ENCODE measurements around the gene UFD1.

- TF ChIP-seq CTCF (conservative IDR thresholded peaks at IDR 0.05 in 1 of 2, IDR thresholded peaks at IDR 0.05 in 1 of 2; ENCODE audit: extremely low read depth in 1 of 2, insufficient read depth in 1 of 2, low read depth in 1 of 2, low read length in 2 of 2) (peak in 1 of 2 donors; percentile 36), EZH2 (IDR thresholded peaks at IDR 0.05; ENCODE audit: borderline replicate concordance, low read length) (no peak)
Observed at GRCh38 chr22:19488884-19489843, 10.2 kb upstream of the UFD1 start.
